ENCODE results near the gene LINGO1.

Gene LINGO1

GRCh38 chr15:77596821-77597803 lies 35.6 kb downstream of the LINGO1 start:
- no peaks in the 10 kb centered on the region for H3K9me3 ChIP-seq (ENCODE audit: control insufficient read depth, insufficient read depth, low read length)
- H3K27me3 ChIP-seq (ENCODE audit: control insufficient read depth, insufficient read depth, low read length), result no peaks in the 10 kb centered on the region
- no peaks in the 10 kb centered on the region for H3K36me3 ChIP-seq (ENCODE audit: control insufficient read depth, insufficient read depth, low read length)
- no peaks in the 10 kb centered on the region; the same call in 1 of the 2 replicates for H3K4me1 ChIP-seq (ENCODE audit: control insufficient read depth, insufficient read depth, low read length)
- no peak overlapping the region for H3K27ac ChIP-seq (ENCODE audit: low read length)
- no peak overlapping the region for H3K4me3 ChIP-seq (ENCODE audit: low read length)
- no peak for DNase-seq (ENCODE audit: low read depth, low spot score)
- no CpG with 5 or more reads among the region's 15 CpGs for whole genome bisulfite sequencing (ENCODE audit: insufficient coverage, insufficient read length)

- Histone ChIP-seq H3K27ac (ENCODE audit: low read length) (no peak overlapping the region), H3K4me1 (ENCODE audit: control insufficient read depth, insufficient read depth, low read length) (no peaks in the 10 kb centered on the region; the same call in 1 of the 2 replicates), H3K27me3 (ENCODE audit: control insufficient read depth, insufficient read depth, low read length) (no peaks in the 10 kb centered on the region), H3K4me3 (ENCODE audit: low read length) (no peak overlapping the region), H3K9me3 (ENCODE audit: control insufficient read depth, insufficient read depth, low read length) (no peaks in the 10 kb centered on the region), H3K36me3 (ENCODE audit: control insufficient read depth, insufficient read depth, low read length) (no peaks in the 10 kb centered on the region)
- WGBS (ENCODE audit: insufficient coverage, insufficient read length), result no CpG with 5 or more reads among the region's 5 CpGs
- DNase-seq (ENCODE audit: low read depth, low spot score), result no peak
Measured at GRCh38 chr15:77595231-77595630, 37.5 kb downstream of the LINGO1 start.

GRCh38 chr15:77592758-77593157 lies 40.0 kb downstream of the LINGO1 start:
- H3K4me3 ChIP-seq (ENCODE audit: low read length), result no peak overlapping the region
- WGBS (ENCODE audit: insufficient coverage, insufficient read length), result no CpG with 5 or more reads among the region's 3 CpGs
- H3K4me1 ChIP-seq (ENCODE audit: control insufficient read depth, insufficient read depth, low read length), result no peaks in the 10 kb centered on the region; the same call in 1 of the 2 replicates
- H3K9me3 ChIP-seq (ENCODE audit: control insufficient read depth, insufficient read depth, low read length), result no peaks in the 10 kb centered on the region
- no peaks in the 10 kb centered on the region for H3K27me3 ChIP-seq (ENCODE audit: control insufficient read depth, insufficient read depth, low read length)
- no peaks in the 10 kb centered on the region for H3K36me3 ChIP-seq (ENCODE audit: control insufficient read depth, insufficient read depth, low read length)
- H3K27ac ChIP-seq (ENCODE audit: low read length), result no peak overlapping the region
- no peak for DNase-seq (ENCODE audit: low read depth, low spot score)

- no peak overlapping the region for H3K27ac ChIP-seq (ENCODE audit: low read length)
- WGBS (ENCODE audit: insufficient coverage, insufficient read length), result no CpG with 5 or more reads among the region's 13 CpGs
- H3K4me1 ChIP-seq (ENCODE audit: control insufficient read depth, insufficient read depth, low read length), result no peaks in the 10 kb centered on the region
- H3K9me3 ChIP-seq (ENCODE audit: control insufficient read depth, insufficient read depth, low read length), result no peaks in the 10 kb centered on the region
- no peaks in the 10 kb centered on the region for H3K36me3 ChIP-seq (ENCODE audit: control insufficient read depth, insufficient read depth, low read length)
- DNase-seq (ENCODE audit: low read depth, low spot score), result no peak
- no peak overlapping the region for H3K4me3 ChIP-seq (ENCODE audit: low read length)
- H3K27me3 ChIP-seq (ENCODE audit: control insufficient read depth, insufficient read depth, low read length), result no peaks in the 10 kb centered on the region
Measured at GRCh38 chr15:77591968-77592613, 40.6 kb downstream of the LINGO1 start.

GRCh38 chr15:77589839-77590238 lies 42.9 kb downstream of the LINGO1 start:
- 0 out of 2 replicates have a peak, but pooled peaks cover under 1% of the 10 kb centered on the region for H3K4me1 ChIP-seq (ENCODE audit: control insufficient read depth, insufficient read depth, low read length)
- H3K27ac ChIP-seq (ENCODE audit: low read length), result no peak overlapping the region
- no CpG with 5 or more reads among the region's 6 CpGs for WGBS (ENCODE audit: insufficient coverage, insufficient read length)
- no peak for DNase-seq (ENCODE audit: low read depth, low spot score)
- no peaks in the 10 kb centered on the region for H3K27me3 ChIP-seq (ENCODE audit: control insufficient read depth, insufficient read depth, low read length)
- H3K36me3 ChIP-seq (ENCODE audit: control insufficient read depth, insufficient read depth, low read length), result no peaks in the 10 kb centered on the region
- no peaks in the 10 kb centered on the region for H3K9me3 ChIP-seq (ENCODE audit: control insufficient read depth, insufficient read depth, low read length)
- H3K4me3 ChIP-seq (ENCODE audit: low read length), result no peak overlapping the region

- no peaks in the 10 kb centered on the region for H3K36me3 ChIP-seq (ENCODE audit: control insufficient read depth, insufficient read depth, low read length)
- no CpG with 5 or more reads among the region's 12 CpGs for WGBS (ENCODE audit: insufficient coverage, insufficient read length)
- DNase-seq (ENCODE audit: low read depth, low spot score), result no peak
- H3K9me3 ChIP-seq (ENCODE audit: control insufficient read depth, insufficient read depth, low read length), result no peaks in the 10 kb centered on the region
- no peak overlapping the region for H3K4me3 ChIP-seq (ENCODE audit: low read length)
- no peaks in the 10 kb centered on the region for H3K27me3 ChIP-seq (ENCODE audit: control insufficient read depth, insufficient read depth, low read length)
- H3K4me1 ChIP-seq (ENCODE audit: control insufficient read depth, insufficient read depth, low read length), result 0 out of 2 replicates have a peak, but pooled peaks cover 2% of the 10 kb centered on the region
- H3K27ac ChIP-seq (ENCODE audit: low read length), result no peak overlapping the region
Measured at GRCh38 chr15:77588126-77588525, 44.6 kb downstream of the LINGO1 start.

- H3K27ac ChIP-seq (ENCODE audit: low read length), result no peak overlapping the region
- H3K9me3 ChIP-seq (ENCODE audit: control insufficient read depth, insufficient read depth, low read length), result no peaks in the 10 kb centered on the region
- H3K4me1 ChIP-seq (ENCODE audit: control insufficient read depth, insufficient read depth, low read length), result 0 out of 2 replicates have a peak, but pooled peaks cover 2% of the 10 kb centered on the region
- no peaks in the 10 kb centered on the region for H3K27me3 ChIP-seq (ENCODE audit: control insufficient read depth, insufficient read depth, low read length)
- no peaks in the 10 kb centered on the region for H3K36me3 ChIP-seq (ENCODE audit: control insufficient read depth, insufficient read depth, low read length)
- no peak overlapping the region for H3K4me3 ChIP-seq (ENCODE audit: low read length)
- DNase-seq (ENCODE audit: low read depth, low spot score), result no peak
- no CpG with 5 or more reads among the region's 11 CpGs for WGBS (ENCODE audit: insufficient coverage, insufficient read length)
Measured at GRCh38 chr15:77584691-77585090, 48.0 kb downstream of the LINGO1 start.

GRCh38 chr15:77584201-77584600 lies 48.5 kb downstream of the LINGO1 start:
- 0 out of 2 replicates have a peak, but pooled peaks cover 2% of the 10 kb centered on the region for H3K4me1 ChIP-seq (ENCODE audit: control insufficient read depth, insufficient read depth, low read length)
- no peak overlapping the region for H3K27ac ChIP-seq (ENCODE audit: low read length)
- no CpG with 5 or more reads among the region's 7 CpGs for whole genome bisulfite sequencing (ENCODE audit: insufficient coverage, insufficient read length)
- no peaks in the 10 kb centered on the region for H3K27me3 ChIP-seq (ENCODE audit: control insufficient read depth, insufficient read depth, low read length)
- no peaks in the 10 kb centered on the region for H3K9me3 ChIP-seq (ENCODE audit: control insufficient read depth, insufficient read depth, low read length)
- H3K36me3 ChIP-seq (ENCODE audit: control insufficient read depth, insufficient read depth, low read length), result no peaks in the 10 kb centered on the region
- DNase-seq (ENCODE audit: low read depth, low spot score), result no peak
- H3K4me3 ChIP-seq (ENCODE audit: low read length), result no peak overlapping the region

GRCh38 chr15:77582763-77583162 lies 49.9 kb downstream of the LINGO1 start:
- no peaks in the 10 kb centered on the region for H3K36me3 ChIP-seq (ENCODE audit: control insufficient read depth, insufficient read depth, low read length)
- H3K4me1 ChIP-seq (ENCODE audit: control insufficient read depth, insufficient read depth, low read length), result 0 out of 2 replicates have a peak, but pooled peaks cover 2% of the 10 kb centered on the region
- WGBS (ENCODE audit: insufficient coverage, insufficient read length), result no CpG with 5 or more reads among the region's 5 CpGs
- no peak for DNase-seq (ENCODE audit: low read depth, low spot score)
- H3K9me3 ChIP-seq (ENCODE audit: control insufficient read depth, insufficient read depth, low read length), result no peaks in the 10 kb centered on the region
- H3K27ac ChIP-seq (ENCODE audit: low read length), result no peak overlapping the region
- H3K4me3 ChIP-seq (ENCODE audit: low read length), result no peak overlapping the region
- no peaks in the 10 kb centered on the region for H3K27me3 ChIP-seq (ENCODE audit: control insufficient read depth, insufficient read depth, low read length)

- WGBS (ENCODE audit: insufficient coverage, insufficient read length), result no CpG with 5 or more reads among the region's 18 CpGs
- Histone ChIP-seq H3K9me3 (ENCODE audit: control insufficient read depth, insufficient read depth, low read length) (no peaks in the 10 kb centered on the region), H3K27ac (ENCODE audit: low read length) (no peak overlapping the region), H3K4me1 (ENCODE audit: control insufficient read depth, insufficient read depth, low read length) (0 out of 2 replicates have a peak, but pooled peaks cover 2% of the 10 kb centered on the region), H3K4me3 (ENCODE audit: low read length) (no peak overlapping the region), H3K36me3 (ENCODE audit: control insufficient read depth, insufficient read depth, low read length) (no peaks in the 10 kb centered on the region), H3K27me3 (ENCODE audit: control insufficient read depth, insufficient read depth, low read length) (no peaks in the 10 kb centered on the region)
- no peak for DNase-seq (ENCODE audit: low read depth, low spot score)
Measured at GRCh38 chr15:77581896-77582569, 50.7 kb downstream of the LINGO1 start.

All from iPS DF 6.9 (cell line).